Measurements from ENCODE around the gene PLA2G4E. TPM values are rescaled to one million over a fixed set of nuclear protein-coding genes. Genes with fewer than 3 reads are reported as not detected.

The PLA2G4E gene
- total RNA-seq (2022; extraction: Qiagen RNA extraction) = 0.06 TPM in 1 of 5 replicates, not detected in the others

GRCh38 chr15:42020713-42021273 lies at the start of gene PLA2G4E:
TSS of gene PLA2G4E (minus strand) at chr15:42021042. CDS start at chr15:42021030, 12 bp downstream.

GRCh38 chr15:41972253-41973242 lies 48.3 kb downstream of the PLA2G4E start, which contains the start of gene EHD4:
TSS of gene EHD4 (minus strand) at chr15:41972557. CDS start at chr15:41972494, 63 bp downstream.

Other genes with a start within 250 kb of the PLA2G4E start
- gene MAPKBP1, start 246.6 kb downstream of the PLA2G4E start, total RNA-seq (2022; extraction: Qiagen RNA extraction) = 3.0 to 4.9 TPM (median 3.7 TPM) in 5 replicates
- 2.7 to 3.4 TPM (median 3.0 TPM) in 5 replicates for gene JMJD7, start 192.9 kb downstream of the PLA2G4E start, total RNA-seq (2022; extraction: Qiagen RNA extraction)
- gene PLA2G4B, start 182.2 kb downstream of the PLA2G4E start, total RNA-seq (2022; extraction: Qiagen RNA extraction) = 1.2 to 2.1 TPM (median 1.6 TPM) in 5 replicates
- gene SPTBN5, start 127.0 kb downstream of the PLA2G4E start, total RNA-seq (2022; extraction: Qiagen RNA extraction) = 0.10 to 0.25 TPM (median 0.17 TPM) in 5 replicates
- 10.3 to 12.7 TPM (median 11.4 TPM) in 5 replicates for gene EHD4, start 48.5 kb downstream of the PLA2G4E start, total RNA-seq (2022; extraction: Qiagen RNA extraction)
- gene PLA2G4D, start 73.5 kb upstream of the PLA2G4E start, total RNA-seq (2022; extraction: Qiagen RNA extraction) = not detected in 5 replicates
- 0.05 TPM in 1 of 5 replicates, not detected in the others for gene PLA2G4F, start 135.6 kb upstream of the PLA2G4E start, total RNA-seq (2022; extraction: Qiagen RNA extraction)
- gene VPS39, start 187.3 kb upstream of the PLA2G4E start, total RNA-seq (2022; extraction: Qiagen RNA extraction) = 14.3 to 16.0 TPM (median 15.0 TPM) in 5 replicates

All from A549 treated with AZD2906 at 1 μM for 4 hours (cell line).